ENCODE results near the gene SMARCC2.

Gene SMARCC2

GRCh38 chr12:56189099-56189917 is at the start of gene SMARCC2:
Gene SMARCC2 (minus strand): TSS chr12:56189483. CDS start chr12:56189461, 22 bp downstream.
- no peaks in the 10 kb centered on the region for H3K9me3 Mint-ChIP-seq

GRCh38 chr12:56237552-56237951 is 48.3 kb upstream of the SMARCC2 start:
- Mint-ChIP-seq H3K9me3 (no peaks in the 10 kb centered on the region), H3K4me3 (no peak overlapping the region), H3K27ac (no peak overlapping the region), H3K27me3 (no peaks in the 10 kb centered on the region), H3K36me3 (ENCODE audit: low read depth) (peaks cover 6% of the 10 kb centered on the region), H3K4me1 (ENCODE audit: low read depth) (no peaks in the 10 kb centered on the region)

More at GRCh38 chr12:56189099-56189917, at the start of gene SMARCC2:
- peak within 1 kb of the TSS; percentile 97 for H3K27ac Mint-ChIP-seq
- H3K4me3 Mint-ChIP-seq: peak within 1 kb of the TSS; percentile 92
- peaks cover 55% of the 10 kb centered on the region for H3K4me1 Mint-ChIP-seq (ENCODE audit: low read depth)
- peaks cover 34% of the 10 kb centered on the region for H3K36me3 Mint-ChIP-seq (ENCODE audit: low read depth)
- H3K27me3 Mint-ChIP-seq: no peaks in the 10 kb centered on the region

DNA sequence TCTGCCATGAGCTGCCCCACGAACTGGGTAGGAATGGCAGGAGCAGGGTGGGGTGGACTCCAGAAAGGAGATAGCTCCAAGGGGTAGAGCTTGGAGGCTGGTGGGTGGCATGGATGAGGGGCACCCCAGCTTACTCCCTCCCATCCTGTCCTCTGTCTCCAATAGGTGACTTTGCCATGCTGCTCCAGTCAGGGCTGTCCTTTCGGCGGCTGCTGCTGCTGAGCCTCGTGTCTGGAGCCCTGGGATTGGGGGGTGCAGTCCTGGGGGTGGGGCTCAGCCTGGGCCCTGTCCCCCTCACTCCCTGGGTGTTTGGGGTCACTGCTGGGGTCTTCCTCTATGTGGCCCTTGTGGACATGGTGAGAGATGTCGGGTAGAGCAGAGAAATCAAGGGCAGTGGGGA is 47.7 kb upstream of the SMARCC2 start:
- peaks cover 3% of the 10 kb centered on the region for H3K36me3 Mint-ChIP-seq (ENCODE audit: low read depth)
- H3K9me3 Mint-ChIP-seq: no peaks in the 10 kb centered on the region
- H3K4me3 Mint-ChIP-seq: no peak overlapping the region
- H3K4me1 Mint-ChIP-seq (ENCODE audit: low read depth): no peaks in the 10 kb centered on the region
- H3K27ac Mint-ChIP-seq: no peak overlapping the region
- no peaks in the 10 kb centered on the region for H3K27me3 Mint-ChIP-seq

DNA sequence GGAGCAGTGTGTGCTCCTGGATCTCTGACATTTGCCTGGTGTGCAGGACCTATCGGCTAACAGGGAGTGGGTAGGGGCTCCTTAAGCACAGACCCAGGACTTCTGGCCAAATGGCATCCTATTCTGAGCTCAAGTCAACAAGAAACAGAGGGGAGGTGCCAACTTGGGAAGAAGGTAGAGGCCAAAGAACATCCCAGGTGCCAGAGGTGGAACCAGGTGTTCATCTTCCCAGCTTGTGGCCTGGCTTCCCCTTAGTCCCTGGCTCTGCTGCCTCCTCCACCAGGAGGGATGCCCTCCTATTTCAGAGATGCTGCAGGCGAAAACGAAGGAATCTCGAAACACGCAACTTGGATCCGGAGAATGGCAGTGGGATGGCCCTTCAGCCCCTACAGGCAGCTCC is 46.8 kb upstream of the SMARCC2 start:
- no peaks in the 10 kb centered on the region for H3K36me3 Mint-ChIP-seq (ENCODE audit: low read depth)
- no peaks in the 10 kb centered on the region for H3K27me3 Mint-ChIP-seq
- no peaks in the 10 kb centered on the region for H3K4me1 Mint-ChIP-seq (ENCODE audit: low read depth)
- H3K27ac Mint-ChIP-seq: no peak overlapping the region
- H3K4me3 Mint-ChIP-seq: no peak overlapping the region
- H3K9me3 Mint-ChIP-seq: no peaks in the 10 kb centered on the region

GRCh38 chr12:56234746-56235436 is 45.6 kb upstream of the SMARCC2 start:
- Mint-ChIP-seq H3K4me1 (ENCODE audit: low read depth) (no peaks in the 10 kb centered on the region), H3K9me3 (no peaks in the 10 kb centered on the region), H3K27ac (no peak overlapping the region), H3K27me3 (no peaks in the 10 kb centered on the region), H3K4me3 (no peak overlapping the region), H3K36me3 (ENCODE audit: low read depth) (no peaks in the 10 kb centered on the region)

GRCh38 chr12:56231184-56231582 is 41.9 kb upstream of the SMARCC2 start:
- Mint-ChIP-seq H3K4me3 (no peak overlapping the region), H3K4me1 (ENCODE audit: low read depth) (no peaks in the 10 kb centered on the region), H3K27ac (no peak overlapping the region), H3K36me3 (ENCODE audit: low read depth) (peaks cover 13% of the 10 kb centered on the region), H3K27me3 (no peaks in the 10 kb centered on the region), H3K9me3 (no peaks in the 10 kb centered on the region)

- Mint-ChIP-seq H3K36me3 (ENCODE audit: low read depth) (peaks cover 16% of the 10 kb centered on the region), H3K4me1 (ENCODE audit: low read depth) (peaks cover 1% of the 10 kb centered on the region), H3K9me3 (no peaks in the 10 kb centered on the region), H3K4me3 (no peak overlapping the region), H3K27ac (no peak overlapping the region), H3K27me3 (no peaks in the 10 kb centered on the region)
Measured at GRCh38 chr12:56230432-56231183, 41.3 kb upstream of the SMARCC2 start.

DNA sequence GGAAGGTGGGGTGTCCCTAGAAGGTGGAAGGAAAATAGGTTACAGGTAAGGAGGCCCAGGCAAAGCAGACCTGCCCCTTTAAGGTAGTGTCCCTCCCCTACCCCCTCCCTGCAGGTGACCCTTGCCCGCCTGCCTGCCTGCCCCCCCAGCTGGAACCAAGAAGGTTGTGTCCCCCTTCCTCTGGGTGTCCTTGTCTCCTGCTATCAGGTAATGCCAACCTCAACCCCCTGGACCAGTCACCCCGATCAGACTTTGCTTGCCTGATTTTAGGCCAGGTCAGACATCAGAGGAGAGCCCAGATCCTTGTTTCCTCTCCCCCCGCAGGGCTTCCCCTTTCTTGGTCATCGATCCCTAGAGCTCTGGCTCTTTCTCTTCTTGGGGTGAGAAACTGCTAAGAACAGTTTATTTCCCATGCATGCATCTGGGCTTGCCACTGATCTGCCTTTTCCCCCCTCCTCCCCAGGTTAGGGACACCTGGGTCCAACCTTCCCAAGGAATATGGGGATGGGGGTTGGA is 40.7 kb upstream of the SMARCC2 start, which contains the start of gene SLC39A5:
Gene SLC39A5, plus strand, starts transcription at position 136 of the 516 bp plus-strand sequence. CDS start 1,224 bp downstream, outside the sequence.
- Mint-ChIP-seq H3K9me3 (no peaks in the 10 kb centered on the region), H3K36me3 (ENCODE audit: low read depth) (peaks cover 20% of the 10 kb centered on the region), H3K27ac (no peak within 1 kb of the TSS)

DNA sequence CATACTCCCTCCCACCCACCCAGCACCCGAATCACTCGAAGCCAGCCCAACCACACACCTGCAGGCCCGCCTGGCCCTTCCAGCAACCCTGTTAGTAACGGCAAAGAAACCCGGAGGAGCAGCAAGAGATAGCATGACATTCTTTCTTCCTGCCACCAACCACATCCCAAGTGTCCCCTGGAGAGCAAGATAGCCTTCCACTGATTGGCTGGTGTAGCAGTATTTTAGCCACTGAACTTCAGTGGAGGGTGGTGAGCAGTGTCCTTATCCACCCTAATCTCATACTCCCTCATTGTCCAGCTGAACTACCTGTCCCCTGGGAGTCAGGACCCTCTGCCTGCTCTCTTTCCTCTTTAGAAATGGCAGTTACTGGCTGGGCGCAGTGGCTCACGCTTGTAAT is 39.8 kb upstream of the SMARCC2 start:
- no peak overlapping the region for H3K27ac Mint-ChIP-seq
- no peaks in the 10 kb centered on the region for H3K27me3 Mint-ChIP-seq
- H3K4me1 Mint-ChIP-seq (ENCODE audit: low read depth): peaks cover 13% of the 10 kb centered on the region
- H3K36me3 Mint-ChIP-seq (ENCODE audit: low read depth): peaks cover 20% of the 10 kb centered on the region
- H3K4me3 Mint-ChIP-seq: no peak overlapping the region
- H3K9me3 Mint-ChIP-seq: no peaks in the 10 kb centered on the region

More for the DNA sequence above, 40.7 kb upstream of the SMARCC2 start, which contains the start of gene SLC39A5:
- H3K4me3 Mint-ChIP-seq: no peak within 1 kb of the TSS
- no peaks in the 10 kb centered on the region for H3K27me3 Mint-ChIP-seq
- H3K4me1 Mint-ChIP-seq (ENCODE audit: low read depth): peaks cover 7% of the 10 kb centered on the region

GRCh38 chr12:56224954-56225353 is 35.7 kb upstream of the SMARCC2 start:
- H3K4me1 Mint-ChIP-seq (ENCODE audit: low read depth): peaks cover 43% of the 10 kb centered on the region
- peaks cover 20% of the 10 kb centered on the region for H3K36me3 Mint-ChIP-seq (ENCODE audit: low read depth)
- no peaks in the 10 kb centered on the region for H3K27me3 Mint-ChIP-seq

GRCh38 chr12:56224102-56224701 is 34.9 kb upstream of the SMARCC2 start, which contains the start of gene NABP2:
Gene NABP2 (plus strand): TSS chr12:56224342. CDS start chr12:56224857, 515 bp downstream.
- H3K36me3 Mint-ChIP-seq (ENCODE audit: low read depth): peaks cover 15% of the 10 kb centered on the region
- H3K4me1 Mint-ChIP-seq (ENCODE audit: low read depth): peaks cover 43% of the 10 kb centered on the region
- H3K9me3 Mint-ChIP-seq: no peaks in the 10 kb centered on the region
- H3K27me3 Mint-ChIP-seq: no peaks in the 10 kb centered on the region
- H3K27ac Mint-ChIP-seq: peak within 1 kb of the TSS; percentile 82
- peak within 1 kb of the TSS; percentile 90 for H3K4me3 Mint-ChIP-seq

More at GRCh38 chr12:56224954-56225353, 35.7 kb upstream of the SMARCC2 start:
- Mint-ChIP-seq H3K9me3 (no peaks in the 10 kb centered on the region), H3K27ac (peak overlapping the region; percentile 82), H3K4me3 (peak overlapping the region; percentile 90)

DNA sequence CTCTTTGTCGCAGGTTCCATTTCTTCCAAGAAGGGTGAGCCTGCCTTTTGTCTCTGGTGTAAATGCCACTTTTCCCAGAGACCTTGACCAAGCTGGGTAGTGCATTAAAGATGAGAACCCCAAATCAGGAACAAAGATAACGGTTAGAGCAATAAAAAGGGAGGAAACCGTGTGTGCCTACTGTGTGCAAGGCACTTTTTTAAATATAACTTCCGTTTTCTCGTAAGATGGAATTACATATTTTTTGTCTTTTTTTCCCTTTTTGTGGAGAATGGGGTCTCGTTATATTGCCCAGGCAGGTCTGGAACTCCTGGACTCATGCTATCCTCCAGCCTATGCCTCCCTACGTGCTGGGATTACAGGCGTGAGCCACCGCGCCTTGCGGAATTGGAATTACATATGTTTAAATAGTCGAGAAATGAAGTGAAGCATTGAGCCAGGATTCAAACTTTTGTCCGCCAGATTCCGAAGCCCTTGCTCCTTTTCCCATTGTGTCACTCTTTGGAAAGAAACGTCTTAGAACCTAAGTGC is 34.4 kb upstream of the SMARCC2 start:
- no peaks in the 10 kb centered on the region for H3K27me3 Mint-ChIP-seq
- H3K36me3 Mint-ChIP-seq (ENCODE audit: low read depth): peaks cover 13% of the 10 kb centered on the region
- H3K4me3 Mint-ChIP-seq: peak overlapping the region; percentile 90
- H3K9me3 Mint-ChIP-seq: no peaks in the 10 kb centered on the region
- peak overlapping the region; percentile 78 for H3K27ac Mint-ChIP-seq
- peaks cover 43% of the 10 kb centered on the region for H3K4me1 Mint-ChIP-seq (ENCODE audit: low read depth)

GRCh38 chr12:56222531-56222895 is 33.2 kb upstream of the SMARCC2 start:
- Mint-ChIP-seq H3K4me1 (ENCODE audit: low read depth) (peaks cover 43% of the 10 kb centered on the region), H3K27me3 (no peaks in the 10 kb centered on the region), H3K36me3 (ENCODE audit: low read depth) (peaks cover 13% of the 10 kb centered on the region), H3K27ac (peak overlapping the region; percentile 96), H3K9me3 (no peaks in the 10 kb centered on the region), H3K4me3 (peak overlapping the region; percentile 96)
